Keratinocyte (primary cell): Measurements from ENCODE around the gene PTPRZ1. TPM values are rescaled to one million over a fixed set of nuclear protein-coding genes. Genes with fewer than 3 reads are reported as not detected.

ENCODE experiments used
- DNase-seq: peaks from one replicate; pipeline ENCODE4 v3.0.0-alpha.2; 2011; ENCODE audit warnings: low read depth, missing footprints, low spot score
- FAIRE-seq: peaks from 2 replicates; lab custom pipeline; 2011; peaks lifted over from hg19 to GRCh38; lab: Jason Lieb, UNC
- H2AFZ ChIP-seq: 2 replicates; pipeline ENCODE4 v1.6.0; 2012; ENCODE audit warnings: low read length, control low read depth, inconsistent platforms; ENCODE audit not compliant: control insufficient read depth
- H3K27ac ChIP-seq: 2 replicates; pipeline ENCODE4 v1.5.1; 2011; ENCODE audit warnings: low read length; ENCODE audit not compliant: control insufficient read depth, insufficient read depth
- H3K27me3 ChIP-seq: 3 replicates; pipeline ENCODE4 v1.6.0; 2011; ENCODE audit warnings: low read length; ENCODE audit not compliant: control insufficient read depth, insufficient read depth; ENCODE audit errors: extremely low read depth
- H3K36me3 ChIP-seq, 2 experiments: 2 replicates in 1 of 2; 3 replicates in 1 of 2; pipeline ENCODE4 v1.5.1; 2011; ENCODE audit warnings: low read length in 2 of 2, mild to moderate bottlenecking in 1 of 2; ENCODE audit not compliant: control insufficient read depth in 2 of 2, insufficient read depth in 2 of 2; ENCODE audit errors: extremely low read depth in 1 of 2
- H3K4me1 ChIP-seq: 3 replicates; pipeline ENCODE4 v1.5.1; 2011; ENCODE audit warnings: low read length; ENCODE audit not compliant: control insufficient read depth, insufficient read depth; ENCODE audit errors: extremely low read depth
- H3K4me2 ChIP-seq: 3 replicates; pipeline ENCODE4 v1.6.0; 2011; ENCODE audit warnings: low read depth, low read length; ENCODE audit not compliant: control insufficient read depth, insufficient read depth; ENCODE audit errors: extremely low read depth
- H3K4me3 ChIP-seq, 3 experiments: fragments of 200-600 bp in 1 of 3; sonication (generic) in 1 of 3; 2 replicates in 2 of 3; 3 replicates in 1 of 3; pipeline ENCODE4 v1.5.1; 2011 to 2016; ENCODE audit warnings: low read length in 3 of 3, mild to moderate bottlenecking in 3 of 3, control low read depth in 2 of 3, inconsistent platforms in 1 of 3, low read depth in 1 of 3, mixed read lengths in 1 of 3, mixed run types in 1 of 3, moderate library complexity in 1 of 3; ENCODE audit not compliant: control insufficient read depth in 2 of 3, insufficient read depth in 2 of 3; ENCODE audit errors: extremely low read depth in 1 of 3
- H3K79me2 ChIP-seq: 2 replicates; pipeline ENCODE4 v1.6.0; 2012; ENCODE audit warnings: low read length; ENCODE audit not compliant: control insufficient read depth, insufficient read depth
- H3K9ac ChIP-seq: 3 replicates; pipeline ENCODE4 v1.6.0; 2011; ENCODE audit warnings: low read length; ENCODE audit not compliant: control insufficient read depth, insufficient read depth; ENCODE audit errors: extremely low read depth
- H3K9me1 ChIP-seq: 3 replicates; pipeline ENCODE4 v1.6.0; 2011; ENCODE audit warnings: low read length; ENCODE audit not compliant: control insufficient read depth, insufficient read depth; ENCODE audit errors: extremely low read depth
- H3K9me3 ChIP-seq: 2 replicates; pipeline ENCODE4 v1.5.1; 2012; ENCODE audit warnings: low read depth, low read length; ENCODE audit not compliant: control insufficient read depth
- H4K20me1 ChIP-seq: 3 replicates; pipeline ENCODE4 v1.6.0; 2011; ENCODE audit warnings: low read length; ENCODE audit not compliant: control insufficient read depth, insufficient read depth; ENCODE audit errors: extremely low read depth
- CTCF ChIP-seq, 3 experiments: IDR thresholded peaks in 1 of 3; conservative IDR thresholded peaks in 1 of 3; optimal IDR thresholded peaks in 1 of 3; 2 replicates in 2 of 3; 3 replicates in 1 of 3; pipeline versions ENCODE3 to v1.5.1; 2011; ENCODE audit warnings: low read length in 3 of 3, mild to moderate bottlenecking in 3 of 3, moderate library complexity in 2 of 3, control low read depth in 1 of 3, inconsistent platforms in 1 of 3; ENCODE audit not compliant: insufficient read depth in 2 of 3; ENCODE audit errors: extremely low read depth in 1 of 3
- EZH2 ChIP-seq: IDR thresholded peaks from one replicate; pipeline ENCODE4 v1.6.1; 2012; ENCODE audit warnings: inconsistent platforms, mild to moderate bottlenecking, low read length, moderate library complexity
- dilution Hi-C: fragments of 300-500 bp; cut with MboI; formaldehyde crosslinking; loops from one replicate; pipeline ENCODE4 v1.7.0; 2020; ENCODE audit warnings: low sequenced_read_pairs; ENCODE audit not compliant: extremely low pct_ligation_motif_present
- polyA plus RNA-seq, 5 experiments: library from polyadenylated mRNA; depleted of rRNA in 3 of 5; stranded (reverse) in 3 of 5; stranded (forward) in 1 of 5; unstranded in 1 of 5; fragments of >200 nt; gene quantifications; 1 replicate in 1 of 5; 2 replicates in 3 of 5; 3 replicates in 1 of 5; pipeline versions ENCODE4 v1.2.1 to v1.2.3, GENCODE V29; 2011 to 2012; ENCODE audit warnings: missing spikeins in 2 of 5, low read depth in 1 of 5, low replicate concordance in 1 of 5

Gene PTPRZ1
- polyA plus RNA-seq, 1 donor (not counting 4 experiments of a cell fraction or from before 2014, with no cell fraction given) = 58.3 TPM

GRCh38 chr7:121887634-121888033, 14.7 kb downstream of the PTPRZ1 start:
- no peaks in the 10 kb centered on the region for H3K9me1 ChIP-seq
- no peak for FAIRE-seq

GRCh38 chr7:121890833-121891232, 17.9 kb downstream of the PTPRZ1 start:
- DNase-seq = no peak
- Histone ChIP-seq H3K9ac (no peak overlapping the region), H3K79me2 (peaks cover under 1% of the 10 kb centered on the region), H3K9me1 (no peaks in the 10 kb centered on the region), H2AFZ (no peak overlapping the region), H3K4me2 (no peak overlapping the region), H3K9me3 (no peaks in the 10 kb centered on the region), H3K36me3 (no peaks in the 10 kb centered on the region), H4K20me1 (no peaks in the 10 kb centered on the region), H3K4me1 (peaks cover 7% of the 10 kb centered on the region), H3K27me3 (no peaks in the 10 kb centered on the region), H3K4me3 (no peak overlapping the region), H3K27ac (no peak overlapping the region)
- dilution Hi-C loops = no loop called here
- TF ChIP-seq EZH2 (no peak), CTCF (optimal IDR thresholded peaks at IDR 0.05 in 1 of 3, IDR thresholded peaks at IDR 0.05 in 1 of 3, conservative IDR thresholded peaks at IDR 0.05 in 1 of 3; ENCODE audit: extremely low read depth in 1 of 3, insufficient read depth in 2 of 3, low read length in 3 of 3) (no peak)
- FAIRE-seq = peak; percentile 5

More at GRCh38 chr7:121887634-121888033, 14.7 kb downstream of the PTPRZ1 start:
- TF ChIP-seq EZH2 = no peak
- no peak for TF ChIP-seq CTCF (optimal IDR thresholded peaks at IDR 0.05 in 1 of 3, IDR thresholded peaks at IDR 0.05 in 1 of 3, conservative IDR thresholded peaks at IDR 0.05 in 1 of 3; ENCODE audit: extremely low read depth in 1 of 3, insufficient read depth in 2 of 3, low read length in 3 of 3)
- dilution Hi-C loops = no loop called here
- no peak overlapping the region for H3K27ac ChIP-seq
- no peak overlapping the region for H3K9ac ChIP-seq
- no peak overlapping the region for H3K4me2 ChIP-seq
- H4K20me1 ChIP-seq = no peaks in the 10 kb centered on the region
- no peaks in the 10 kb centered on the region for H3K9me3 ChIP-seq
- H3K4me1 ChIP-seq = peaks cover 14% of the 10 kb centered on the region
- H3K36me3 ChIP-seq = no peaks in the 10 kb centered on the region
- no peak overlapping the region for H2AFZ ChIP-seq
- no peak overlapping the region for H3K4me3 ChIP-seq
- DNase-seq = no peak
- peaks cover 1% of the 10 kb centered on the region for H3K79me2 ChIP-seq
- H3K27me3 ChIP-seq = no peaks in the 10 kb centered on the region
